GM15510 (cell line): ENCODE measurements around the gene GIMAP4.

Experiments used
- POLR2A ChIP-seq: IDR thresholded peaks from 3 replicates; pipeline ENCODE4 v1.6.1; 2011; ENCODE audit warnings: borderline replicate concordance; ENCODE audit not compliant: insufficient read length; ENCODE audit errors: extremely low read depth

GIMAP4 gene

DNA sequence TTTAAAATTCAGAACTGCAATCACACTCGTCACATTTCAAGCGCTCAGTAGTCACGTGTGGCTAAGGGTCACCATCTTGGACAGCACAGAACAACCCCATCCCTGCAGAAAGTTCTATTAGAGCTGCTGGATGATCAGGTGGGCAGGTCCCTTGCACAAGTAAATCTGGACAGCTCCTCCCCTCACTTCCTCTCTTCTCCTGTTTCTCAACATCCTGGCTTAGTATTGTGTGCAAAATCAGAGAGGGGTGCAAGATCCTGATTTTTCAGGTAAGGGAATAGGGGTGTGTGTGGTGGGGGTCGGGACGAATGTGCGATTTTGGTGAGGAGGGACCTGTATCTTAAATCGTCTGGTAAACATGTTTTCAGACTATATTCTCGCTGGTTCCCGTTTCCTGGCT, at the start of gene GIMAP4:
GIMAP4 (plus strand) TSS at position 222 of the 400 bp plus-strand sequence. CDS start 2,512 bp downstream, outside the sequence.
- TF ChIP-seq POLR2A = no peak

DNA sequence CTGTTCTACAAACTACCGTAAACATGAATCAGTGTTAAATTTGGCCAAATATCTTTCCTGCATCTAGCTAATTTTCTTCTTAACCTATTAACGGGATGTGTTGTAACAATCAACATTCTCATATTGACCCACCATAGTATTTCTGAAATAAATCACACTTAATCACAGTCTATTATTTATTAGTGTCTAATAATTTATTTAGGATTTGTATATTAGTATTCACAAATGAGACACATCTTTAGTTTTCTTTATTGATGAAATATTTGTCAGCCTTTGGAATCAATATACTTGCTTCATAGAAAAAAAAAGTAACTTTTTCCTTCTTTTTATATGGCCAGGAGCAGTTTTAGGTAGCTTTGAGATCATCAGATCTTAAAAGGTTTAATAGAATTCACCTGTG, 47.9 kb upstream of the GIMAP4 start:
- TF ChIP-seq POLR2A = no peak

DNA sequence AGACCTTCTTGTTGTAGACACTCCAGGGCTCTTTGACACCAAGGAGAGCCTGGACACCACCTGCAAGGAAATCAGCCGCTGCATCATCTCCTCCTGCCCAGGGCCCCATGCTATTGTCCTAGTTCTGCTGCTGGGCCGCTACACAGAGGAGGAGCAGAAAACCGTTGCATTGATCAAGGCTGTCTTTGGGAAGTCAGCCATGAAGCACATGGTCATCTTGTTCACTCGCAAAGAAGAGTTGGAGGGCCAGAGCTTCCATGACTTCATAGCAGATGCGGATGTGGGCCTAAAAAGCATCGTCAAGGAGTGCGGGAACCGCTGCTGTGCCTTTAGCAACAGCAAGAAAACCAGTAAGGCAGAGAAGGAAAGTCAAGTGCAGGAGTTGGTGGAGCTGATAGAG, 47.0 kb upstream of the GIMAP4 start:
- no peak for TF ChIP-seq POLR2A

DNA sequence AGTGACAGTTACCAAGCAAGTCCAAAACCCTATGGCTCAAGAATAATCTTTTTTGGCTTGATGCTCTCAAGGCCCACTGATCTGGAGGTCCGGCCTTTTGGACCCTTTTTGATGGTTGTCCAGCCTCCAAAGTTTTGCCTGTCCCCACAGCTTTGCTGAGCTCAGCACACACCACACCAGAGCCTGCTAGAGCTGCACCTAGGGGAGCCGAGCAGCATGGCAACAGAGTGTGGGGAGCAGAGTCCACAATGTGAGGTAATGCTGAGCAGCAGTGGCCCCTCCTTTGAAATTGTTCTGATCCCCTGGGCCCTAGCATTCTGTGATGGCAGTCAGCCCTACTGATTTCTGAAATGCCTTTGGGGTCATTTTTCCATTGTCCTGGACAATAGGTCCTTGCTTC, 43.2 kb upstream of the GIMAP4 start:
- TF ChIP-seq POLR2A = no peak

DNA sequence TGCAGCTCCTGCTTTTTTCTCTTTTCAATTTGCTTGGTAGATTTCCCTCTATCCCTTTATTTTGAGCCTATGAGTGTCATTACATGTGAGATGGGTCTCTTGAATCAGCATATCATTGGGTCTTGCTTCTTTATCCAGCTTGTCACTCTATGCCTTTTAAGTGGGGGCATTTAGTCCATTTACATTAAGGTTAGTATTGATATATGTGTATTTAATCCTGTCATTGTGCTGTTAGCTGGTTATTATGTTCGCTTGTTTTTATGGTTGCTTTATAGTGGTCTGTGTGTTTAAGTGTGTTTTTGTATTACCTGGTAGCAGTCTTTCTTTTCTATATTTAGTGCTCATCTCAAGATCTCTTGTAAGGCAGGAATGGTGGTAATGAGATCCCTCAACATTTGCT, 35.5 kb upstream of the GIMAP4 start:
- no peak for TF ChIP-seq POLR2A

DNA sequence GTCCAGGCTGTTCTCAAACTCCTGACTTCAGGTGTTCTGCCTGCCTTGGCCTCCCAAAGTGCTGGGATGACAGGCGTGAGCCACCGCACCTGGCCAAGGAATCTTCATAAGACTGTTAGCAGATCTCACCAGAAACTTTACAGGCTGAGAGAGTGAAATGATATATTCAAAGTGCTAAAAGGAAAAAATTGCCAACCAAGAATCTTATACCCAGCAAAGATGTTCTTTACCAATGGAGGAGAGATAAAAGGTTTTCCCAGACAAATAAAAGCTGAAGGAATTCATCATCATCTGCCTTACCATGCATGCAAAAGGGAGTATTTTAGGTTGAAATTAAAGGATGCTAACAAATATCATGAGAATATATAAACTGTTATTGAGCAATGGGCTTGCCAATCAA, 28.9 kb upstream of the GIMAP4 start:
- no peak for TF ChIP-seq POLR2A

DNA sequence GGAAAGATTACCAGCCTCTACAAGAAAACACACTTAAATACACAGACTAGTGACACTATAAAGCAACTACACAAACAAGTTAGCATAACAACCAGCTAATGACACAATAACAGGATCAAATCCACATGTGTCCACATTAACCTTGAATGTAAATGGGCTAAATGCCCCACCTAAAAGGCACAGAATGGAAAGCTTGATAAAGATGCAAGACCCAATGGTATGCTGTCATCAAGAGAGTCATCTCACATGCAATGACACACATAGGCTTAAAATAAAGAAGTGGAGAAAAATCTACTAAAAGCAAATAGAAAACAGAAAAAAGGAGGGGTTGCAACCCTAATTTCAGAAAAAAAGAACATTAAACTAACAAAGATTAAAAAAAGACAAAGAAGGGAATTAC, 14.0 kb upstream of the GIMAP4 start:
- TF ChIP-seq POLR2A = no peak

DNA sequence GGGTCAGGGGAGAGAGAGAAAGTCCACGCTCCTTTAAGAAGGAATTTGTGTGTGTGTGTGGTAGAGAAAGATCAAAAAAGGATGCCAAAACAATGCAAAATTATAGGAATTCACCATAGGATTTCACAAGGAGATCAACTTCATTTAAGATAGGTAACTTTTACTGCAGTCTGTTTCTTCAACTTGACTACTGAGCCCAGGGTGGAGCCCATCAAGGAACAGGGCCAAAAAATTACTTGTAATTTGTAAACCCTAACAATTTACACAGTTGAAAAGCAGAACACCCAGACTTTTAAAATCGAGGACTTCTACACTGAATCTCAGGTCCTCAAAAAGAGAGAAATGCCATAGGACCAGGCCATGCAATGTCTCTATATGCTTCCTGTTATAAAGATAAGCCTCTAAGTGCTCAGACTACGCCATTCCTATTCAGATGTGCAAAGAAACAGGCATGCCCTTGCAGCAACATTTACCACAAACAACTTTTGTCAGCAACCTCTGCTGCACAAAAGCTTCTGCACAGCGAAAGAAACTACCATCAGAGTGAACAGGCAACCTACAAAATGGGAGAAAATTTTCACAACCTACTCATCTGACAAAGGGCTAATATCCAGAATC, 10.6 kb upstream of the GIMAP4 start:
- no peak for TF ChIP-seq POLR2A

DNA sequence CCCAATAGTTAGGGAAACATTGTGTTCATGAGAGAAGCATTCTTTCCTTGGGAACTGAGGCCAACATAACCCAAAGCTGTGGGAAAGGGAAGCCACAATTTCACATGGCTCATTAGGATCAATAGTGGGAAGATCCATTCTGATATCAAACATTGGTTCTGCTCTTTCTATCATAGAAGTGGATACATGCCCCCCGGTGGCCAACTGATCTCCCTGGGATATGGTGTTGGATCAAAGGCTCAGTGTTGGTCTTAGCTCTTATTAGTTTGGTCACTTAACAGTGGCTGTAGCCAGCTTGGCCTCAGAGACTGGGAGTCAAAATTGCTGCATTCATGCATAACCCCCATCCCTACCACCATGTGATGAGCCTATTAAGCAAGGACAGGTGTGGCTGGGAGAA, 6.7 kb upstream of the GIMAP4 start:
- TF ChIP-seq POLR2A = no peak

DNA sequence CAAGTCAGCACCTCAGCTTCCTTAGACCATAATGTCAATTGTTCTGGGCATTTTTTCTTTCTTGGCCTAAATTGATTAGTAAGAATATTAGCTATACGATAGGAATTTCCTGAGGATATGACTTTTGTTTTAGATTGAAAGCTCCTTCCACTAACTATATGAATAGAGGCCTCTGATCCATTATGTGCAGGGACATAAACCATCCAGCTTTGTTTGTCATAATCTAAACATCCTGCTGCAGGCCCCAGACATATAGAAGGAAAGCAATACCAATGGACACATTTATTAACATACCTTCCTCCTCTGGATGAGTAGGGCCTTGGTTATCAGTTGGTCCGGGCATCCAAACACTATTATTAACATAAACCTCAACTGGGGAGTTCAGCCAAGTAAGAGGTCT, 4.3 kb upstream of the GIMAP4 start:
- TF ChIP-seq POLR2A = no peak

DNA sequence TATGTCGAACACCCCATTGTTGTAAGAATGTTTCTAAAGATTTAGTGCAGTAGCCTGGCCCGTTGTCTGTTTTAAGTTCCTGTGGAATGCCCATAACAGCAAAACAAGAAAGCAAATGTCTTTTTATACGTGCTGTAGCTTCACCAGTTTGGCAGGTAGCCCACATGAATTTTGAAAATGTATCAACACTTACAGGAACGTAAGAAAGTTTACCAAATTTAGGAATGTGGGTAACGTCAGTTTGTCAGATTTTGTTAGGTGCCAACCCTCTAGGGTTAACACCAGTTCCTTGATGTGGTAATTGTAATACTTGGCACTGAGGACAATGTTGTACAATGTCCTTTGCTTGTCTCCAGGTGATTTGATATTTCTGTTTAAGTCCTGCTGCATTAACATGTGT, 3.2 kb upstream of the GIMAP4 start:
- no peak for TF ChIP-seq POLR2A

DNA sequence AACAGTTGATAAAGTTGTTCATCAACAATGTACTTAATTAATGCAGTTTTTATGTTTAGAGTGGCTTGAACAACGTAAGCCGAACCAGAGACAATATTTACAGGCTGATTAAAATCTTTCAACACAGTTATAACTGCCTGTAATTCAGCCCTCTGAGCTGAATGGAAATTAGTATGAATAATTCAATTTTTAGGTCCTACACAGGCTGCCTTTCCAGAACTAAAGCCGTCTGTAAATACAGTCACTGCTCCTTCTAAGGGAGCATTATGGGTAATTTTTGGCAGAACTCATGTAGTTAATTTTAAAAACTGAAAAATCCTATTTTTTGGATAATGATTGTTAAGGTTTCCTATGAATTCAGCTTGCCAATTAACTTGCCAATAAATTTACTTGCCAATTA, 2.6 kb upstream of the GIMAP4 start:
- no peak for TF ChIP-seq POLR2A

DNA sequence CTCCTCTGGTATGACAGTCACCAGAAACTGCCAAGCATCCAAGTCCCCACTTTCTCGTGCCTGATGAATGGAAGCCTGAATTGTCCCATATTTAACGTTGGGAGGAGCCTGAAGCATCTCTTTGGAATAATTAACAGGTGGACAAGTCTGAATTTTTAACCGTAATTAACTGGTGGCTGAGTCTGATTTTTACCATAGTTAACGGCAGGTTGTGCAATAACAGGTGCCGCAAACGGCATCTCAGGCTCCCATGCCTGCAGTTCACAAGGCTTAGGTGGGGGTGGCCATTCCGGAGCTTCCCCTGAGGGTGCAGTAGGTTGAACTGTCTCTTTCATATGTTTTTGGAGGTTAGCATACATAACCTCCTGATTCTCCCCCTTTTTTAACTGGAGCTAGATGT, 2.0 kb upstream of the GIMAP4 start:
- no peak for TF ChIP-seq POLR2A

DNA sequence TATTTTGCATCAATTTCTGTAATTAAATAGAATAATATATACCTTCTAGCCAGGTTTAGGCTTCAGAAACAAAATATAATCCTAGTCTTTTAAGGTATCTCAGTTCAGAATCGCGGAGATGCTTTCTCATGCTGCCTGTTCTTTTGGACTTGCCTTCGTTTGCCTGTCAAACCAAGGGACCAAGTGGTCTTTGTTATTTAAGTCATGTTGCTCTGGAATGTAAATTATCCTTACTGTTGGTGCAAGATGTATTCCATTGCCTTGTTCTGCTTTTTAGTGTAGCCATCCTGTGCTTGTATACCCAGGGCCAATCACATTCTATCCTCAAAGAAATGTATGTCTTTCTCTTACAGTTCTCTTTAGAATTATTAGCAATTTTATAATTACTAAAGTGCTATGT, 1.1 kb upstream of the GIMAP4 start:
- TF ChIP-seq POLR2A = no peak

DNA sequence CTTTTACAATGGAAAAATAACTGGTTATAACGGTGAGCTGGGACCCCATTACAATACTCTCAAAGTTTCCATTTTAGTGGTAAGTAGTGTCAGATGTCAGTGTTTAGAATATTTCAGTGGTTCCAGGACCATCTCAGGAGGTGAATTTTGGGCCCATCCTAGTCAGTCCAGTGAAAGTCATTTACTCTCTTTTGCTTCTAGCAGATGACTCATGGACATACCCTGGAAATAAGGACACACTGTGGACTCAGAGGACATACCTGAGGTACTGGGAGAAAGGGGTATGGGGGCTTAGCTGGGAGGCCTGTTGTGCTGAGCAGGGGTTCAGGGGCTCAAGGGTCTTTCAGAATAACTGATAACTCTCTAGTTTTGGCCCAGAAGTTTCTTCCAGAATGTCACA, 618 bp upstream of the GIMAP4 start:
- TF ChIP-seq POLR2A = no peak

DNA sequence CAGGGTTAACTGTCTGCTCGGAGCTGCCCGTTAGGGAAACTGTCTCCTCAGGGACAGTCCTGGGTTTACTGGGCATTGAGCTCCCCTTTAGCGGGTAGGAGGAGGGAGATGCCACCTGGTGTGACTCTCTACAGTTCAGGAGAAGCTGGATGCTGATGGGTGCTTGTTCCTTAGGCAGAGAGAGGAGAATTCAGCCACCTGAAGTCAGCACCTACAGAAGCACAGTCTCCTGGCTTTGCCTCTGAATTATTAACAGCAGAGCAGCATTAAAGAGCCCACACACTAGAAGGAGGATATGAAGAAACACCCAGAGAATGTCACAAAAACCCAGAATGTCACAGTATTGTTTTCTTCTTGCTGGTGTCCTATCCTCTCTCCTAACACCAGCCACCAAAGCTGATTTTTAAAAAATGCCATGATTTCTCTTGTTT, 696 bp downstream of the GIMAP4 start:
- no peak for TF ChIP-seq POLR2A

DNA sequence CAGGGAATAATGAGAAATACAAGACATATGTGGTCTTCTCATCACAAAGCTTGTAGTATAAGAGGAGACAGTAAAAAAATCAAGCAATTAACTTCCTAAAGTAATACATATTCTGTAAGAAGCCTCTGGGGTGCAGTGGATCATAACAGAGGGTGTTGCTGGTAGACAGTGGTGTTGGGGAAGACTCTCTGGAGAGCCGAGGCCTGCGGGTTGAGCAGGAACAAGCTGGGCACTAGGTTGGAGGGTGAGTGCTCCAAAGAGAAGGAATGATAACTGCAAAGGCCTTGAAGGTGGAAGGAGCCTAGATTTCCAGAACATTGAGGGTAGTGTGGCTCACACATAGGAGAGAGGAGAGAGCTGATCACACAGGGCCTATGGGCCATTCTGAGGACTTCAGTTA, 1.5 kb downstream of the GIMAP4 start:
- TF ChIP-seq POLR2A = no peak
